HL-60/S4 (cell line): Measurements from ENCODE around the gene MAP3K3.

Source experiments
- in situ Hi-C: fragments of 300-500 bp; cut with MboI; formaldehyde crosslinking; loops from 2 replicates; pipeline ENCODE4 v1.14.3; 2022; ENCODE audit warnings: low sequenced_read_pairs

MAP3K3 gene

GRCh38 chr17:63689479-63689878 lies 67.3 kb downstream of the MAP3K3 start:
- in situ Hi-C loops = no loop called here

DNA sequence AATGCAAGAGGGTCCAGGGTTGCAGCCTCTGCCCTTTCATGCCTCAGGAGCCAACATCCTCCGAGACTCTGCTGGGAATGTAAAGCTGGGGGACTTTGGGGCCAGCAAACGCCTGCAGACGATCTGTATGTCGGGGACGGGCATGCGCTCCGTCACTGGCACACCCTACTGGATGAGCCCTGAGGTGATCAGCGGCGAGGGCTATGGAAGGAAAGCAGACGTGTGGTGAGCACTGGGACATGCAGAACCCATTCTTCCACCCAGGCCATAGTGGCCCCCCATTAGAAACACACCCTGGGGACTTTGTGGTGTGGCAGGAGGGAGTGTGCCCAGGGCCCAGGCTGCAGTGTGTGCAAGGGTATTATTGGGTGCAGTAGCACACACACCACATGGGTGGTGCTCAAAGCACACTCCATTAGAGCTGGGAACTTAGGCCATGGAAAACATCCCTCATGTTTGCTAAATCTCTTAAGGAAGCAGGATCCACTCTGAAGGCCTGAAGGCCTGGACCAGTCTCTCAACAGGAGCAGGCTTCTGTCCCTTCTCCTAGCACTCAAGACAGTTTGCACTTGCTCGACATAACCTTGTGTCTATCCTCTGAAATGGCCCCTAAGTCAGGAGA lies 70.1 kb downstream of the MAP3K3 start:
- in situ Hi-C loops = no loop called here

- in situ Hi-C loops = no loop called here
These were observed 71.3 kb downstream of the MAP3K3 start for GRCh38 chr17:63693411-63694113.

- in situ Hi-C loops = no loop called here
These were observed 72.2 kb downstream of the MAP3K3 start for GRCh38 chr17:63694229-63694949.

DNA sequence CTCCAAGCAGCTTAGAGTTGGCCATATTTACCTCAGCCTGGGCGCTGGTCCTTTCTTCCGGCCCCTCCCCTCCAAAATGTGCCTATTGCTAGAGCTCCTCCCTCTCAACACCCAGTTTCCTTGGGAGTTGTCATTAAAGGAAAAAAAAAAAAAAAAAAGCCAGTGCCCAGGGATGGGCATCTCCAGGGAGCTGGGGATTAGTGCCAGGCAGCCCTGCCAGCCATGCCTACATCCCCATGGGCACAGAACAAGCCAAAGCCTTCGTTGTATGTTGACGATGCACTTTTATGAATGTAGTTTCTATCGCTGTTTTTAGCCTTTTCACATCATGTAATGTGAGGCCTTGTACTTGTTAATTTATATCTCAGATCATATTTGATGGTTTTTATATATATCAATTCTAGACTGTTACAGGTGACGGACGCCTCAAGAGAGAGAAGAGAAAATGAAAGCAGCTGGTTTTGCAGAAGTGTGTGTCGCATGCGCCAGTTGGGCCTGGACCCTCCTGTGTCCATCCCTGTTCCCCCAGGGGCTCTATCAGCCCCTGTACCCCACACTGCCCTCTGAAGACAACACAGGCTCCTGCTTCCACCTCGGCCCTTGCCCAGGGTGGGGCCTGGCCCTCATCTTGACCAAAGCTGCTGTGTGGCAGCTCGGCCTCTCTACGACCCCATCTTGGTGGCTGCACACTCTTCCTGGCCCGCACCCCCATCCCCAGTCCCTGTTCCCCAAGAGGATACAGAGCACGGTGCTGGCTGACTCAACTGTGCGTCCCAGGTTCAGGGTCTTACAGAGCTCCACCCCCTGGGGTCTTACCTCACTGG lies 72.9 kb downstream of the MAP3K3 start:
- in situ Hi-C loops = no loop called here

GRCh38 chr17:63695889-63696288 lies 73.7 kb downstream of the MAP3K3 start:
- in situ Hi-C loops = no loop called here

DNA sequence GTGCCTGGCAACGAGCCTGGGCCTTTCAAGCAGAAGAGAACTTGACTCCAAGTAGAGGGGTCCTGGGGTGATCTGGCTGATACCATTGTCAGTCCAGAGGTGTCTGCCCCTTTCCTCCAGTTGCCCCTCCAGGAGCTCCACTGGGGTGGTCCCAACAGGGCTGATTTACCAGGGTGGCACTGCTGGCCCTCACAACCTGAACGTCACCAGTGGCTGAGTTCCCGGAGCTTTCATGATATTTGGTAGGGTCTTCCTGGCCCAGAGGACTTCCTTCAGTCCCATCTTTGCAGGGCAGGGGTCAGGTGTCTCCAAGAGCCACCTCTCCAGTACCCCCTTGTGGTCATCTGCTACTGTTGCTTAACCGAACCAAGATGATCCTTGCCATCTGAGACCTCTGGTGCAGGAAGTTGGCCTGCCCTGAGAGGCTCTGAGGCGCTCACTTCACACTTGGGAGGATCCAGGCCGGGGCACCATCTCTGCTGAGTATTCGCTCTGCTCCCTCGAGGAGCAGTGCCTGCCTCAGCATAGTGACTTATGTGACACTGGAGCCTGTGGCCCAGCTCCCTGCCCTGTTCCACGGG lies 74.3 kb downstream of the MAP3K3 start:
- in situ Hi-C loops = no loop called here

- in situ Hi-C loops = no loop called here
These were observed 75.4 kb downstream of the MAP3K3 start for GRCh38 chr17:63697341-63698286.

- in situ Hi-C loops = no loop called here
These were observed 76.2 kb downstream of the MAP3K3 start for GRCh38 chr17:63698381-63698885.

GRCh38 chr17:63698886-63699637 lies 76.8 kb downstream of the MAP3K3 start:
- in situ Hi-C loops = no loop called here

DNA sequence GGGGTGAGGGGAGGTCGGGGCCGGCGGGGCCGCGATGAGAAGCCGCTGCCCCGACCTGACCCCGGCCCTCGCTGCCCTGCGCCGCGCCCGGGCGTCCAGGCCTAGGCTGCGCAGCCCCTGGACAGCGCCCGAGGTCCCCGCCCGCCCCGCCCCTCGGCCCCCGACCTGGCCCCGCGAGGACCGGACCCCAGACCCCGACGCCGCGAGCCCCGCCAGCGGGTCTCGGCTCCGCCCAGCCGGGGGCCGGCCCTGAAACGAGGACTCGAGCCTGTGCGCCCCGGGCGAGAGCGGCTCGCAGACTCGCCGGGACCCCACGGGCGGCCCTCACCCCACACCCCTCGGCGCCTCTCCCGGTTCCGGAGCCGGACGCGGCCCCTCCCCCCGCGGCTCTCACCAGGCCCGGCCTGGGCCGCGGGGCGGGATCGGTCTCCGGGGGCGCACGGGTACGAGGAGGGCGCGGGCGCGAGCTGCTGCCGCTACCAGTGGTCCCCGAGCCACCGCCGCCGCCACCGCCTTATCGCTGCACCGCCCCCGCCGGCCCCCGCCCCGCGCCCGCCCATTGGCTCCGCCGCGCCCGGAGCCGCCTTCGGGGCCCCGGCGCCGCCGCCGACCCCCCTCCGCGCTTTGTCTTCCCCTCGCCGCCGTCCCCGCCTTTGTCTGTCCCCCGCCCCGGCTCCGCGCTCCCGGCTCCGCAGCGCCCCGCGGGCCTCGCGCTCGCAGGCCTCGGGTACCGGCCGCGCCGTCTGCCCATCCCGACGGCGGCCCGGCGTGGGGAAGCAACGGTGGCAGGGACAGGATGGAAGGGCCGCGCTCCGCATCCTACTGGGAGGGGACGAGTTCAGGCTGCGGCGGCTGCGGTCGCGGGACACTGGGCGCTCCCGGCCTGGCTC lies 77.7 kb downstream of the MAP3K3 start, which contains the start of gene LIMD2:
TSS of gene LIMD2 (minus strand) at position 488 of the 890 bp plus-strand sequence. CDS start 827 bp downstream, outside the sequence.
- in situ Hi-C loops = loop anchor here (25.0 kb wide), 1 partner anchor 263 kb away; the partner anchor contains the start of gene CYB561

DNA sequence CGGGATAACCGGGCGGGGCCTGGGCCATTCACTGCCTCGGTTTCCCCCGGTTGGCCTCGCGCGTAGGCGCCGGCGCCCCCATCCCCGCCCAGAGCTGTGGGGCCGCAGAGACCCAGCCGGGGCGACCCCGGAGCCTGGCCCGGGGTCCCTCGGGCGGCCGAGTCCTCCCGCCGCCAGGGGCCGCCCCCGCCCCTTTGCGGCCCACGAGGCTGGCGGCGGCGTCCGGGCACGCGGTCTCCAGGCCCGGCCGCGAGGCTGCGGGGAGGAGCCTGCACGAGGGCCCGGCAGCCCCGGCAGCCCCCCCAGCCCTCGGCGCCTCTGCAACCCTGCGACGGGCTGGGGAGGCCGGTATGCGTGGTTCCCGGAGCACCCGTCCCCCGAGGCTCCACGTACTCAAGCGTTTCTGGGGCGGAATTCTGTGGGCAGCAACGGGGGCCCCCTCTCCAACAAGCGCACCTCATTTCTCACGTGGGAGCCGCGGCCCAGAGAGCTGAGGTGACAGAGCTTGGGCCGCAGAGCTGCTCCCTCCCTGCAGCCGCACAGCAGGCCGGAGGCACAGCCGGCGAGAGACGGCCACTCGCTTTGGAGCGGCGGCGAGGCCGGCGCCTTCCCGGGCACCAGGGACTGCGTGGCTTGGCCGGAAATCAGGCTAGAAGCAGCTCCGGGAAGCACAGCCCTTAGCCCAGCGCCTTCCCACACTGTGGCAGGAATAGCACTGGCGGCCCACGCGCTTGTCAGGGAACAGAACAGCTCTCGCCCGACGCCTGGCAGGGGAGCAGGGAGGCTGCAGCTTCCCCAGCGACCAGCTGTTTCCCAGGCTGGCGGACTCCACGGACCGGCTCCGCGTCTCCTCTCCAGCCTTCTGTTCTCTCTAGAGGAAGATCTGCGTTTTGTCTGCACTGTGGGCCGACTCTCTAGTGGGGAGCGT lies 78.6 kb downstream of the MAP3K3 start:
- in situ Hi-C loops = loop anchor here (25.0 kb wide), 1 partner anchor 263 kb away; the partner anchor contains the start of gene CYB561

- in situ Hi-C loops = loop anchor here (25.0 kb wide), 1 partner anchor 264 kb away; the partner anchor contains the start of gene CYB561
These were observed 79.2 kb downstream of the MAP3K3 start for GRCh38 chr17:63701456-63701820.

GRCh38 chr17:63701868-63702720 lies 79.9 kb downstream of the MAP3K3 start:
- in situ Hi-C loops = loop anchor here (25.0 kb wide), 1 partner anchor 265 kb away; the partner anchor contains the start of gene CYB561

- in situ Hi-C loops = loop anchor here (25.0 kb wide), 1 partner anchor 265 kb away; the partner anchor contains the start of gene CYB561
These were observed 80.5 kb downstream of the MAP3K3 start for GRCh38 chr17:63702721-63703015.
